Ovary (tissue), 10 donors: ENCODE measurements around the gene P2RX2. TPM values are rescaled to one million over a fixed set of nuclear protein-coding genes. Genes with fewer than 3 reads are reported as not detected.

ENCODE experiments used
- DNase-seq, 5 donors: peaks; one replicate each; pipeline ENCODE4 v3.0.0-alpha.2; 2019 to 2020
- H3K27ac ChIP-seq, 2 donors: fragments of 200-600 bp; one replicate each; pipeline versions ENCODE4 v1.5.1 to v1.8.0; 2019 to 2022
- H3K27me3 ChIP-seq: fragments of 200-600 bp; one replicate; pipeline ENCODE4 v1.8.0; 2022
- H3K36me3 ChIP-seq: fragments of 200-600 bp; sonication (generic); one replicate; pipeline ENCODE4 v1.5.1; 2019
- H3K4me1 ChIP-seq: one replicate; pipeline ENCODE4 v1.8.1; 2013; ENCODE audit warnings: mild to moderate bottlenecking, moderate library complexity; ENCODE audit not compliant: insufficient read depth
- H3K4me3 ChIP-seq: fragments of 200-600 bp; sonication (generic); one replicate; pipeline ENCODE4 v1.5.1; 2017
- H3K9me3 ChIP-seq, 2 donors: fragments of 200-600 bp in 1 of 2; sonication (generic) in 1 of 2; one replicate each; pipeline versions ENCODE4 v1.5.1 to v1.8.1; 2013 to 2019; ENCODE audit warnings: mild to moderate bottlenecking in 1 of 2, moderate library complexity in 1 of 2
- CTCF ChIP-seq, 3 donors: fragments of 450-650 bp in 2 of 3; fragments of 200-600 bp in 1 of 3; IDR thresholded peaks; one replicate each; pipeline versions ENCODE4 v1.5.1 to v1.8.0; 2016 to 2022; ENCODE audit warnings: antibody characterized with exemption in 3 of 3, mild to moderate bottlenecking in 1 of 3
- EP300 ChIP-seq: sonication (generic); formaldehyde crosslinking; IDR thresholded peaks from one replicate; pipeline ENCODE4 v1.6.1; 2017; ENCODE audit warnings: antibody characterized with exemption
- POLR2A ChIP-seq: fragments of 450-650 bp; IDR thresholded peaks from one replicate; pipeline ENCODE4 v1.6.1; 2017; ENCODE audit warnings: antibody characterized with exemption, mild to moderate bottlenecking, moderate library complexity
- WGBS, 3 donors: extraction: QIAGEN DNeasy Blood & Tissue Kit in 1 of 3; methylation state at CpG; one replicate each; pipeline versions ENCODE4 v1.1.5 to v1.1.7; 2013 to 2017; 5-methylcytosine and 5-hydroxymethylcytosine counted together
- intact Hi-C, 4 donors: fragments of 100-400 bp; cut with DNase I; formaldehyde crosslinking; loops; one replicate each; pipeline versions ENCODE4 v1.11.0 to v1.15.1; 2022 to 2023
- long read RNA-seq, 3 donors: library from polyadenylated mRNA in 2 of 3; unstranded in 2 of 3; transcript quantifications; one replicate each; pipeline ENCODE4 v2.0.0 and lab custom pipeline, GENCODE V29; 2021 to 2026
- polyA plus RNA-seq, 2 donors: library from polyadenylated mRNA; stranded (reverse); fragments of 200-250 nt in 1 of 2; fragments of 350-450 nt in 1 of 2; fragmentation: Illumina TruSeq in 1 of 2; extraction: RNeasy Lipid Tissue Mini Kit (QIAGEN cat#74804) in 1 of 2; gene quantifications; one replicate each; pipeline ENCODE4 v1.2.3, GENCODE V29; 2013 to 2014
- total RNA-seq, 7 donors: library from RNA; depleted of rRNA in 2 of 7; stranded (reverse); fragments of >200 nt in 2 of 7; fragmentation: NEBNext Ultra II Directional in 3 of 7; extraction: Animal tissue kit (Norgen Biotek cat#: 25700) in 3 of 7; gene quantifications; one replicate each; pipeline versions ENCODE4 v1.1.0 to v1.2.4, GENCODE V29; 2016 to 2023
- donor health status: DM: no; HTN: no; CAD: no; lungs with moderate emphysema.
- donor health status: DM: no; HTN: no; CAD: no.
- donor health status: Bipolar disorder and iron deficiency.
- donor health status: DM: yes; HTN: yes; CAD: no.
- donor health status: DM: no; HTN: no; CAD: no.
- donor health status: DM: yes; HTN: yes; CAD: no.

The P2RX2 gene
- 1 to 10 TPM in 1 of 7 donors, under 1 TPM in 1, not detected in 5; 0.45 to 1.1 TPM for total RNA-seq
- polyA plus RNA-seq, result under 1 TPM in 1 of 2 donors, not detected in 1; 0.11 TPM
- long read RNA-seq, donor 1, partial matches to known transcripts, result 0 of 1 reads
- long read RNA-seq, donor 1, other reads (novel, unspliced or antisense), result 0 of 1 reads
- long read RNA-seq, donor 2, result 0 reads
- long read RNA-seq, donor 3, result 0 reads

GRCh38 chr12:132618683-132619043, at the start of gene P2RX2:
TSS of gene P2RX2 (plus strand) at chr12:132618776. CDS start at chr12:132618817, 41 bp downstream.
- intact Hi-C loops, result loop anchor here in 2 of 4 donors (5.0 to 10.0 kb wide), 2 partner anchors 194 to 206 kb away; no protein-coding TSS in a partner anchor
- DNase-seq, result no peak
- Histone ChIP-seq H3K9me3 (peaks cover 0 to 12% of the 10 kb centered on the region in 2 donors), H3K4me3 (no peak within 1 kb of the TSS), H3K27ac (no peak within 1 kb of the TSS), H3K27me3 (peaks cover 9% of the 10 kb centered on the region), H3K36me3 (no peaks in the 10 kb centered on the region), H3K4me1 (peaks cover 14% of the 10 kb centered on the region)
- WGBS, 3 donors, result 1 to 3% methylated on average over 27 to 49 of the region's 49 CpGs; no CpG with 5 or more reads in 1 of the 3 donors
- TF ChIP-seq CTCF (IDR thresholded peaks at IDR 0.05), result no peak
- TF ChIP-seq EP300, result no peak

- H3K9me3 ChIP-seq, result no peaks in the 10 kb centered on the region
- no peak for DNase-seq
- no peaks in the 10 kb centered on the region for H3K36me3 ChIP-seq
- no peak for TF ChIP-seq POLR2A
- no peak for TF ChIP-seq EP300
- no peak for TF ChIP-seq CTCF (IDR thresholded peaks at IDR 0.05)
- WGBS, 3 donors, result 85 to 95% (median 87%) methylated on average over 17 of the region's 17 CpGs
- no peak overlapping the region for H3K27ac ChIP-seq
- intact Hi-C loops, result no loop called here
- no peak overlapping the region for H3K4me3 ChIP-seq
- H3K27me3 ChIP-seq, result no peaks in the 10 kb centered on the region
- no peaks in the 10 kb centered on the region for H3K4me1 ChIP-seq
Measured at GRCh38 chr12:132568826-132569480, 49.6 kb upstream of the P2RX2 start.

GRCh38 chr12:132569856-132570480, 48.6 kb upstream of the P2RX2 start:
- intact Hi-C loops, result no loop called here
- no peak overlapping the region for H3K4me3 ChIP-seq
- H3K4me1 ChIP-seq, result no peaks in the 10 kb centered on the region
- TF ChIP-seq CTCF (IDR thresholded peaks at IDR 0.05) (no peak), EP300 (no peak), POLR2A (no peak)
- no peak overlapping the region for H3K27ac ChIP-seq
- DNase-seq, result no peak
- no peaks in the 10 kb centered on the region for H3K9me3 ChIP-seq
- no peaks in the 10 kb centered on the region for H3K27me3 ChIP-seq
- H3K36me3 ChIP-seq, result no peaks in the 10 kb centered on the region
- WGBS, 3 donors, result 93 to 96% (median 95%) methylated on average over 54 to 55 of the region's 55 CpGs

- no peaks in the 10 kb centered on the region for H3K36me3 ChIP-seq
- no peak for DNase-seq
- no peaks in the 10 kb centered on the region for H3K9me3 ChIP-seq
- no peaks in the 10 kb centered on the region for H3K27me3 ChIP-seq
- intact Hi-C loops, result no loop called here
- 93 to 94% (median 94%) methylated on average over 20 to 26 of the region's 26 CpGs for WGBS, 3 donors
- no peak for TF ChIP-seq EP300
- no peak for TF ChIP-seq POLR2A
- TF ChIP-seq CTCF (IDR thresholded peaks at IDR 0.05), result no peak
- H3K4me1 ChIP-seq, result no peaks in the 10 kb centered on the region
- no peak overlapping the region for H3K27ac ChIP-seq
- H3K4me3 ChIP-seq, result no peak overlapping the region
Measured at GRCh38 chr12:132570635-132571034, 47.9 kb upstream of the P2RX2 start.
